GM12873 (cell line): ENCODE measurements around the gene GGT7.

ENCODE experiments used
- CTCF ChIP-seq: IDR thresholded peaks from 2 replicates; pipeline ENCODE4 v1.5.1; 2012; ENCODE audit warnings: low read depth, mild to moderate bottlenecking, moderate library complexity, low read length, control low read depth; ENCODE audit not compliant: insufficient read depth; ENCODE audit errors: missing control alignments

GGT7 gene

GRCh38 chr20:34817801-34818200 lies 54.9 kb downstream of the GGT7 start:
- TF ChIP-seq CTCF = no peak

- no peak for TF ChIP-seq CTCF
These were observed 55.6 kb downstream of the GGT7 start for GRCh38 chr20:34817072-34817471.

- TF ChIP-seq CTCF = no peak
These were observed 57.0 kb downstream of the GGT7 start for GRCh38 chr20:34815636-34816035.

- TF ChIP-seq CTCF = no peak
These were observed 64.1 kb downstream of the GGT7 start for GRCh38 chr20:34808583-34808982.

GRCh38 chr20:34806255-34806654 lies 66.4 kb downstream of the GGT7 start:
- no peak for TF ChIP-seq CTCF

- TF ChIP-seq CTCF = no peak
These were observed 73.8 kb downstream of the GGT7 start for GRCh38 chr20:34798871-34799270.

GRCh38 chr20:34798328-34798727 lies 74.3 kb downstream of the GGT7 start:
- no peak for TF ChIP-seq CTCF
